ENCODE data around the gene VARS1.

Gene VARS1

GRCh38 chr6:31780507-31781243 is 14.9 kb downstream of the VARS1 start:
- no peak for TF ChIP-seq CTCF (conservative IDR thresholded peaks at IDR 0.05; ENCODE audit: control insufficient read depth, insufficient read depth, low read depth, low read length)
- no peak overlapping the region for H3K4me3 ChIP-seq (ENCODE audit: control insufficient read depth, low read depth, low read length)
- DNase-seq (ENCODE audit: low read depth), result no peak

GRCh38 chr6:31779908-31780307 is 15.6 kb downstream of the VARS1 start:
- DNase-seq (ENCODE audit: low read depth), result no peak
- H3K4me3 ChIP-seq (ENCODE audit: control insufficient read depth, low read depth, low read length), result no peak overlapping the region
- no peak for TF ChIP-seq CTCF (conservative IDR thresholded peaks at IDR 0.05; ENCODE audit: control insufficient read depth, insufficient read depth, low read depth, low read length)

GRCh38 chr6:31778999-31779885 is 16.3 kb downstream of the VARS1 start:
- H3K4me3 ChIP-seq (ENCODE audit: control insufficient read depth, low read depth, low read length), result no peak overlapping the region
- DNase-seq (ENCODE audit: low read depth), result no peak
- TF ChIP-seq CTCF (conservative IDR thresholded peaks at IDR 0.05; ENCODE audit: control insufficient read depth, insufficient read depth, low read depth, low read length), result no peak

- no peak for TF ChIP-seq CTCF (conservative IDR thresholded peaks at IDR 0.05; ENCODE audit: control insufficient read depth, insufficient read depth, low read depth, low read length)
- H3K4me3 ChIP-seq (ENCODE audit: control insufficient read depth, low read depth, low read length), result no peak overlapping the region
- DNase-seq (ENCODE audit: low read depth), result no peak
Measured at GRCh38 chr6:31778193-31778592, 17.4 kb downstream of the VARS1 start.

- TF ChIP-seq CTCF (conservative IDR thresholded peaks at IDR 0.05; ENCODE audit: control insufficient read depth, insufficient read depth, low read depth, low read length), result no peak
- H3K4me3 ChIP-seq (ENCODE audit: control insufficient read depth, low read depth, low read length), result no peak overlapping the region
- no peak for DNase-seq (ENCODE audit: low read depth)
Measured at GRCh38 chr6:31777667-31778050, 17.9 kb downstream of the VARS1 start.

- no peak within 1 kb of the TSS for H3K4me3 ChIP-seq (ENCODE audit: control insufficient read depth, low read depth, low read length)
- peak; percentile 83 for DNase-seq (ENCODE audit: low read depth)
- TF ChIP-seq CTCF (conservative IDR thresholded peaks at IDR 0.05; ENCODE audit: control insufficient read depth, insufficient read depth, low read depth, low read length), result no peak
Measured at GRCh38 chr6:31776989-31777666, 18.4 kb downstream of the VARS1 start, which contains the start of gene VWA7. VWA7 (minus strand) TSS chr6:31777328; CDS start chr6:31776779, 549 bp downstream.

All from fibroblast of mammary gland (primary cell).